NT2/D1 (cell line): ENCODE results near the gene TMEM256.

Experiments used
- DNase-seq: peaks from one replicate; pipeline ENCODE4 v3.0.0-alpha.2; 2011; ENCODE audit warnings: low read depth, low spot score
- H3K27me3 ChIP-seq: 2 replicates; pipeline ENCODE4 v1.6.0; 2011; ENCODE audit warnings: mild to moderate bottlenecking; ENCODE audit not compliant: insufficient read length, insufficient read depth
- H3K36me3 ChIP-seq: 2 replicates; pipeline ENCODE4 v1.6.1; 2011; ENCODE audit warnings: mild to moderate bottlenecking, low read length, mixed read lengths; ENCODE audit not compliant: insufficient read depth, insufficient read length
- H3K4me1 ChIP-seq: 2 replicates; pipeline ENCODE4 v1.5.1; 2011; ENCODE audit not compliant: insufficient read depth, insufficient read length
- H3K4me3 ChIP-seq: 2 replicates; pipeline ENCODE4 v1.5.1; 2011; ENCODE audit warnings: low read depth; ENCODE audit not compliant: insufficient read length
- H3K9ac ChIP-seq: 2 replicates; pipeline ENCODE4 v1.6.0; 2011; ENCODE audit warnings: low read depth; ENCODE audit not compliant: insufficient read length
- H3K9me3 ChIP-seq: 2 replicates; pipeline ENCODE4 v1.5.1; 2011; ENCODE audit warnings: mild to moderate bottlenecking, low read length; ENCODE audit not compliant: insufficient read depth
- SUZ12 ChIP-seq: IDR thresholded peaks from 2 replicates; pipeline ENCODE4 v1.6.1; 2011; ENCODE audit not compliant: insufficient read length, insufficient read depth; ENCODE audit errors: extremely low read depth
- YY1 ChIP-seq: IDR thresholded peaks from 2 replicates; pipeline ENCODE4 v1.6.1; 2011; ENCODE audit not compliant: insufficient read length, insufficient read depth
- ZNF274 ChIP-seq: IDR thresholded peaks from 2 replicates; pipeline ENCODE4 v1.6.1; 2011; ENCODE audit warnings: mild to moderate bottlenecking, low read depth, low read length

TMEM256 gene

GRCh38 chr17:7407082-7407481 lies 3.2 kb upstream of the TMEM256 start:
- H3K9ac ChIP-seq = no peak overlapping the region
- H3K36me3 ChIP-seq = peaks cover 26% of the 10 kb centered on the region
- DNase-seq = no peak
- no peak overlapping the region for H3K4me3 ChIP-seq
- TF ChIP-seq ZNF274 = no peak
- no peak for TF ChIP-seq SUZ12
- no peak for TF ChIP-seq YY1
- no peaks in the 10 kb centered on the region for H3K27me3 ChIP-seq
- H3K9me3 ChIP-seq = no peaks in the 10 kb centered on the region
- no peaks in the 10 kb centered on the region for H3K4me1 ChIP-seq

- Histone ChIP-seq H3K36me3 (peaks cover 33% of the 10 kb centered on the region), H3K4me1 (no peaks in the 10 kb centered on the region), H3K27me3 (no peaks in the 10 kb centered on the region), H3K9ac (peak overlapping the region; percentile 83), H3K4me3 (peak overlapping the region; percentile 78), H3K9me3 (no peaks in the 10 kb centered on the region)
- no peak for DNase-seq
- TF ChIP-seq ZNF274 = no peak
- no peak for TF ChIP-seq YY1
- TF ChIP-seq SUZ12 = no peak
Observed at GRCh38 chr17:7406235-7406825, 2.4 kb upstream of the TMEM256 start.

- TF ChIP-seq ZNF274 = no peak
- TF ChIP-seq YY1 = no peak
- TF ChIP-seq SUZ12 = no peak
- peak overlapping the region; percentile 83 for H3K9ac ChIP-seq
- no peaks in the 10 kb centered on the region for H3K27me3 ChIP-seq
- H3K4me3 ChIP-seq = peak overlapping the region; percentile 78
- no peak for DNase-seq
- no peaks in the 10 kb centered on the region for H3K4me1 ChIP-seq
- H3K36me3 ChIP-seq = peaks cover 27% of the 10 kb centered on the region
- H3K9me3 ChIP-seq = no peaks in the 10 kb centered on the region
Observed at GRCh38 chr17:7405350-7406234, 1.7 kb upstream of the TMEM256 start.

- Histone ChIP-seq H3K9me3 (no peaks in the 10 kb centered on the region), H3K4me1 (no peaks in the 10 kb centered on the region), H3K36me3 (peaks cover 21% of the 10 kb centered on the region), H3K9ac (peak overlapping the region; percentile 83), H3K4me3 (peak overlapping the region; percentile 78), H3K27me3 (no peaks in the 10 kb centered on the region)
- TF ChIP-seq SUZ12 (no peak), ZNF274 (no peak), YY1 (no peak)
- DNase-seq = no peak
Observed at GRCh38 chr17:7404737-7405349, 946 bp upstream of the TMEM256 start.

- H3K4me3 ChIP-seq = peak overlapping the region; percentile 68
- TF ChIP-seq SUZ12 = no peak
Observed at GRCh38 chr17:7403727-7403976, 245 bp downstream of the TMEM256 start.

GRCh38 chr17:7403043-7403726 lies 712 bp downstream of the TMEM256 start:
- Histone ChIP-seq H3K4me3 (peak overlapping the region; percentile 68), H3K36me3 (peaks cover 7% of the 10 kb centered on the region), H3K27me3 (no peaks in the 10 kb centered on the region), H3K9ac (peak overlapping the region; percentile 90), H3K9me3 (no peaks in the 10 kb centered on the region), H3K4me1 (no peaks in the 10 kb centered on the region)
- TF ChIP-seq SUZ12 = no peak
- no peak for TF ChIP-seq ZNF274
- no peak for TF ChIP-seq YY1
- no peak for DNase-seq

More at GRCh38 chr17:7403727-7403976, 245 bp downstream of the TMEM256 start:
- Histone ChIP-seq H3K9me3 (no peaks in the 10 kb centered on the region), H3K27me3 (no peaks in the 10 kb centered on the region), H3K36me3 (peaks cover 9% of the 10 kb centered on the region), H3K9ac (peak overlapping the region; percentile 90), H3K4me1 (no peaks in the 10 kb centered on the region)
- DNase-seq = no peak

- Histone ChIP-seq H3K9ac (no peak overlapping the region), H3K4me1 (no peaks in the 10 kb centered on the region), H3K36me3 (peaks cover 7% of the 10 kb centered on the region), H3K27me3 (no peaks in the 10 kb centered on the region), H3K9me3 (no peaks in the 10 kb centered on the region), H3K4me3 (no peak overlapping the region)
- TF ChIP-seq YY1 (no peak), SUZ12 (no peak), ZNF274 (no peak)
- DNase-seq = no peak
Observed at GRCh38 chr17:7398612-7399011, 5.3 kb downstream of the TMEM256 start.
